Keratinocyte (primary cell): ENCODE data around the gene NOTUM.

Experiments used
- CTCF ChIP-seq, 3 experiments: IDR thresholded peaks in 1 of 3; conservative IDR thresholded peaks in 1 of 3; optimal IDR thresholded peaks in 1 of 3; 2 replicates in 2 of 3; 3 replicates in 1 of 3; pipeline versions ENCODE3 to v1.5.1; 2011; ENCODE audit warnings: low read length in 3 of 3, mild to moderate bottlenecking in 3 of 3, moderate library complexity in 2 of 3, control low read depth in 1 of 3, inconsistent platforms in 1 of 3; ENCODE audit not compliant: insufficient read depth in 2 of 3; ENCODE audit errors: extremely low read depth in 1 of 3
- EZH2 ChIP-seq: IDR thresholded peaks from one replicate; pipeline ENCODE4 v1.6.1; 2012; ENCODE audit warnings: inconsistent platforms, mild to moderate bottlenecking, low read length, moderate library complexity

- TF ChIP-seq EZH2 (no peak), CTCF (optimal IDR thresholded peaks at IDR 0.05 in 1 of 3, IDR thresholded peaks at IDR 0.05 in 1 of 3, conservative IDR thresholded peaks at IDR 0.05 in 1 of 3; ENCODE audit: extremely low read depth in 1 of 3, insufficient read depth in 2 of 3, low read length in 3 of 3) (no peak)
Observed at GRCh38 chr17:81930142-81931125, 30.6 kb downstream of the NOTUM start.
